Astrocyte (in vitro differentiated cells and primary cell): ENCODE data around the gene SNAI3.

Source experiments
- EZH2 ChIP-seq: IDR thresholded peaks from 2 replicates; pipeline ENCODE4 v1.6.1; 2012; ENCODE audit warnings: mild to moderate bottlenecking, low read length, inconsistent platforms; ENCODE audit not compliant: insufficient read depth
- TF ChIP-seq, protein P1 (sequence below): IDR thresholded peaks from 2 replicates; pipeline ENCODE4 v1.5.1; 2011; ENCODE audit warnings: low read depth, mild to moderate bottlenecking, inconsistent platforms, low read length, moderate library complexity; ENCODE audit not compliant: insufficient read depth

DNA sequence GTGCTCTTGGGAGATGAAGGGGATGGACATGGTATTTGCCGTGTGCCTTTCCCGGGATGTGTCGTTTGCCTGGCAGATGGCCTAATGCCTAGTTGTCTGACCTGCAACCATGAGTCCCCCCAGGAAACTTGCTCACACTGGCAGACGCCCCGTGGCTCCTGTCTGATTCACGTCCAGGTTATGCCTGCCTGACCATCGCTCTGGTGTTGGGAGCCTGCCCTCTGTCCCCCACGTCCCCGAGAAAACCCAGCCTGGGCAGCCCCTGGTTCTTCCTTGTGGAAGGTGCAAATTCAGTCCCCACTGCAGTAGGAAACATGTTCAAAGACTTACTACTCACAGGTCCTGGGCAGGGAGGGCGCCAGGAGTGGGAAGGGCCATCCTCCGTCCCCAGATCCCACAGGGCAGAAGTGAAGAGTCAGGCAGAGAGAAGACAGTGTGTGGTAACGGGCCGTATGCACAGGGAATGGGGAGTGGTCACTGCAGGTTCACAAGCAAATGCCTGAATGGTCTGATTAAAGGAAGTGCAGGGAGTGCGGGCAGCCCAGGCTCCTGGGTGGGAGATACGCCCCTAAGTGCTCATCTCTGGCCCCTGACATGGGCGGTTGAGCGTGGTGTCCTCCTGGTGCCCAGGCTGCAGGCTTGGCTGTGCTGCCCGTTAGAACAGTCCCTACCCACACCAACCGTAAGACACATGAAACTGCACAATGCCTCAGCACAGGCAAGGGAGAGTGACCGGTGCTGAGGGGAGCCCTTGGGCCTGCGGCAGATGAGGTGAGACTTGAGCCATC lies 4.2 kb upstream of the SNAI3 start:
- no peak for TF ChIP-seq EZH2
- TF ChIP-seq, protein P1, sequence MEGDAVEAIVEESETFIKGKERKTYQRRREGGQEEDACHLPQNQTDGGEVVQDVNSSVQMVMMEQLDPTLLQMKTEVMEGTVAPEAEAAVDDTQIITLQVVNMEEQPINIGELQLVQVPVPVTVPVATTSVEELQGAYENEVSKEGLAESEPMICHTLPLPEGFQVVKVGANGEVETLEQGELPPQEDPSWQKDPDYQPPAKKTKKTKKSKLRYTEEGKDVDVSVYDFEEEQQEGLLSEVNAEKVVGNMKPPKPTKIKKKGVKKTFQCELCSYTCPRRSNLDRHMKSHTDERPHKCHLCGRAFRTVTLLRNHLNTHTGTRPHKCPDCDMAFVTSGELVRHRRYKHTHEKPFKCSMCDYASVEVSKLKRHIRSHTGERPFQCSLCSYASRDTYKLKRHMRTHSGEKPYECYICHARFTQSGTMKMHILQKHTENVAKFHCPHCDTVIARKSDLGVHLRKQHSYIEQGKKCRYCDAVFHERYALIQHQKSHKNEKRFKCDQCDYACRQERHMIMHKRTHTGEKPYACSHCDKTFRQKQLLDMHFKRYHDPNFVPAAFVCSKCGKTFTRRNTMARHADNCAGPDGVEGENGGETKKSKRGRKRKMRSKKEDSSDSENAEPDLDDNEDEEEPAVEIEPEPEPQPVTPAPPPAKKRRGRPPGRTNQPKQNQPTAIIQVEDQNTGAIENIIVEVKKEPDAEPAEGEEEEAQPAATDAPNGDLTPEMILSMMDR: no peak
